T-helper 1 cell treated with Interleukin-12 subunit alpha and Interleukin-12 subunit beta and Interleukin-4 antibody, amounts not matched to agents 30 μg/mL and 1 μg/mL, for 36 hours (primary cell): ENCODE data around the gene SPIRE2.
"Not testable (repeated sequence)": the region's sequence is repeated elsewhere in the genome, so short reads cannot be mapped to it uniquely, and the experiment has no call there.

Experiments
- H3K27ac Mint-ChIP-seq: one replicate; pipeline ENCODE4 v1.8.0; 2021; ENCODE audit warnings: mild to moderate bottlenecking, mixed read lengths
- H3K27me3 Mint-ChIP-seq: one replicate; pipeline ENCODE4 v1.8.0; 2021; ENCODE audit warnings: low read depth, mixed read lengths
- H3K36me3 Mint-ChIP-seq: one replicate; pipeline ENCODE4 v1.8.0; 2021; ENCODE audit warnings: low read depth, mixed read lengths
- H3K4me1 Mint-ChIP-seq: one replicate; pipeline ENCODE4 v1.8.0; 2021; ENCODE audit warnings: low read depth, mixed read lengths
- H3K4me3 Mint-ChIP-seq: one replicate; pipeline ENCODE4 v1.8.0; 2021; ENCODE audit warnings: mild to moderate bottlenecking, moderate library complexity, mixed read lengths
- H3K9me3 Mint-ChIP-seq: one replicate; pipeline ENCODE4 v1.8.0; 2021; ENCODE audit warnings: mixed read lengths

The SPIRE2 gene

DNA sequence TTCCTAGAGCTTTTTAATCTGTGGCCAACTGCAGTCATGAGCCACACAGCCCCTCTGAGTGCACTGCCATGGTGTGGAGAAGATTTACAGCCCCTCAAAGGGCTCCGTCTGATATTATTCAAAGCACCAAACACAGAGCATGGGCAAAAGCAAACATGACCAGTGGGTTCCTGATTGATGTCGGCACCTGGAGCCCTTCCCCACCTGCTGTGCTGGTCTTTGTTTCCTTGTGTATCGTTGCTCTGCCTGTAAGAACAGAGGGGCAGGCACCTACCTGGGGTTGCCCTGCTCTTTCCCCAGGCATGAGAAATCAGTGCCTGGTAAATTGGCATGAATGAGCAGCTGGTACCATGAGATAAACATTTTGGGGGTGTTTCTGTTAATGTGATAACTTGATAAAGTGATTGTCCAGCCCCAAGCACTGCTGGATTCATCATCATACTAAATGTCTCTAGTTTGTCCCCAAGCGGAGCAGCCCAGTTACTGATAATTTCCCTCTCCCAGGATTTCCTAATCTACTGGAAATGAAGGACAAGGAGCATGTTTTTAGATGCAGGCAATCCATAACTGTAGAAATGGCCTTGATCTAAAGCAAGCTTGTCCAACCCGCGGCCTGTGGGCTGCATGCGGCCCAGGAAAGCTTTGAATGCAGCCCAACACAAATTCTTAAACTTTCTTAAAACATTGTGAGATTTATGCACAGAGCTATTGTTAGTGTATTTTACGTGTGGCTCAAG is 5.0 kb upstream of the SPIRE2 start:
- H3K27me3 Mint-ChIP-seq, result peaks cover 14% of the 10 kb centered on the region
- H3K4me1 Mint-ChIP-seq, result peaks cover 10% of the 10 kb centered on the region
- H3K27ac Mint-ChIP-seq, result no peak overlapping the region
- no peaks in the 10 kb centered on the region for H3K9me3 Mint-ChIP-seq
- no peak overlapping the region for H3K4me3 Mint-ChIP-seq
- H3K36me3 Mint-ChIP-seq, result no peaks in the 10 kb centered on the region

DNA sequence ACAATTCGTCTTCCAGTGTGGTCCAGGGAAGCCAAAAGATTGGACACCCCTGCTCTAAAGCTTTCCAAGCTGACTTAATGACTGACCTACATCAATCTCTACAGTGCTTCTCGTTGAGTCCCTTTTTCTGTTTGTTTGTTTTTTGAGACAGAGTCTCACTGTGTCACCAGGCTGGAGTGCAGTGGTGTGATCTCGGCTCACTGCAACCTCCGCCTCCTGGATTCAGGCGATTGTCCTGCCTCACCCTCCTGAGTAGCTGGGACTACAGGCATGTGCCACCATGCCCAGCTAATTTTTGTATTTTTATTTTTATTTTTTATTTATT is 4.5 kb upstream of the SPIRE2 start:
- H3K9me3 Mint-ChIP-seq, H3K27ac Mint-ChIP-seq, H3K36me3 Mint-ChIP-seq, H3K4me3 Mint-ChIP-seq, H3K4me1 Mint-ChIP-seq: not testable (repeated sequence)
- H3K27me3 Mint-ChIP-seq, result peaks cover 14% of the 10 kb centered on the region

DNA sequence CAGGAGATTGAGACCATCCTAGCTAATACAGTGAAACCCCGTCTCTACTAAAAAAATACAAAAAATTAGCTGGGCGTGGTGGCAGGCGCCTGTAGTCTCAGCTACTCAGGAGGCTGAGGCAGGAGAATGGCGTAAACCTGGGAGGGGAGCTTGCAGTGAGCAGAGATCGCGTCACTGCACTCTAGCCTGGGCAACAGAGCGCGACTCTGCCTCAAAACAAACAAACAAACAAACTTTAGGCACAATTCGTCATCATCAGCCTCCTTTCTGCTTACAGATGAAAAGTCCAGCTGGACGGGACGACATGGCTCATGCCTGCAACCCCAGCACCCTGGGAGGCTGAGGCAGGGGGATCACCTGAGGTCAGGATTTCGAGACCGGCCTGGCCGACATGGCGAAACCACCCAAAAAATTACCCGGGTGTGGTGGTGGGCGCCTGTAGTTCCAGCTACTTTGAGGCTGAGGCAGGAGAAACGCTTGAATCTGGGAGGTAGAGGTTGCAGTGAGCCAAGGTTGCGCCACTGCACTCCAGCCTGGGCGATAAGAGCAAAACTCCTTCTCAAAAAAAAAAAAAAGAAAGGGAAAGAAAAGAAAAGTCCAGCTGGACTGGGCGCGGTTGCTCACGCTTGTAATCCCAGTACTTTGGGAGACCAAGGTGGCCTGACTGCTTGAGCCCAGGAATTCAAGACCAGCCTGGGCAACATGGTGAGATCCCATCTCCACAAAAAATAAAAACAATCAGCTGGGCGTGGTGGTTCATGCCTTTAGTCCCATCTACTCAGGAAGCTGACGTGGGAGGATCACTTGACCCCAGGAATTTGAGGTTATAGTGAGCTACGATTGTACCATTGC is 1.5 kb upstream of the SPIRE2 start:
- Mint-ChIP-seq H3K4me3 (peak overlapping the region; percentile 30), H3K27ac (no peak overlapping the region), H3K36me3 (no peaks in the 10 kb centered on the region), H3K4me1 (peaks cover 1% of the 10 kb centered on the region), H3K9me3 (no peaks in the 10 kb centered on the region), H3K27me3 (peaks cover 27% of the 10 kb centered on the region)

DNA sequence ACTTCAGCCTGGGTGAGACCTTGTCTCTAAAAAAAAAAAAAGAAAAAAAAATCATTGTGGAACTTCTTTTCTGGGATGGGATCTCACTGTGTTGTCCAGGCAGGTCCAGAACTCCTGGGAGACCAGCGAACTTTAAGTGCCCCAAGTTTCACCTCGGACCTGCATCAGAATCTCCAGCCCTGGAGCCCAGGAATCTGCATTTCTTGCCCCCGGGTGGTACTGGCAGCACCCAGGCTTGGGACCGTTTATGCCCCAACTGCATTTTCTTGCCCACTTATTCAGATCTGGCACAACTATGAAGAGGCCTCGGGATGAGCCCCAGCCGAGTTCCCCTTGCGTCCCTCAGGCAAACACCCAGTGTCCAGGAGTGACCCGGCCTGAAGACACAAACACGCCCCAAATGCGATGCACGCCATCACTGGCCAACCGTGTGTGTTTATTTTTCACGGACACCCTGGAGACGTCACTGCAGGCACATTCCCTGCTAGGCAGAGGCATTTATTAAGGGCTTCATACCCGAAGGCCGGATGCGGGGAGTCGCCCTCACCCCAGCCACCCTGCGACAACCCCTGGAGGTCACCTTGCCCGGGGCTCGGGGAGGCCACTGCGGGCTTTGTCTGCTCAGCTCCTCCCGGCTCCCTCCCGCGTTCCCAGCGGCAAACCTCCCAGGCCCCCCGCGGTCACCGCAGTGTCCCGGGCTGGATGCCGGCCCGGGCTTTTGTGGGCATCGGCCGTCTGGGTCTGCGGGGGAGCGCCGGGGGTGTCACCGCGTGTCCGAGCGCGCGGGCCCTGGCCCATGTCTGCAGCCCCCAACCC is 684 bp upstream of the SPIRE2 start:
- H3K36me3 Mint-ChIP-seq, result no peaks in the 10 kb centered on the region
- H3K4me3 Mint-ChIP-seq, result peak overlapping the region; percentile 48
- H3K9me3 Mint-ChIP-seq, result no peaks in the 10 kb centered on the region
- peaks cover 27% of the 10 kb centered on the region for H3K27me3 Mint-ChIP-seq
- H3K4me1 Mint-ChIP-seq, result peaks cover 1% of the 10 kb centered on the region
- H3K27ac Mint-ChIP-seq, result no peak overlapping the region

DNA sequence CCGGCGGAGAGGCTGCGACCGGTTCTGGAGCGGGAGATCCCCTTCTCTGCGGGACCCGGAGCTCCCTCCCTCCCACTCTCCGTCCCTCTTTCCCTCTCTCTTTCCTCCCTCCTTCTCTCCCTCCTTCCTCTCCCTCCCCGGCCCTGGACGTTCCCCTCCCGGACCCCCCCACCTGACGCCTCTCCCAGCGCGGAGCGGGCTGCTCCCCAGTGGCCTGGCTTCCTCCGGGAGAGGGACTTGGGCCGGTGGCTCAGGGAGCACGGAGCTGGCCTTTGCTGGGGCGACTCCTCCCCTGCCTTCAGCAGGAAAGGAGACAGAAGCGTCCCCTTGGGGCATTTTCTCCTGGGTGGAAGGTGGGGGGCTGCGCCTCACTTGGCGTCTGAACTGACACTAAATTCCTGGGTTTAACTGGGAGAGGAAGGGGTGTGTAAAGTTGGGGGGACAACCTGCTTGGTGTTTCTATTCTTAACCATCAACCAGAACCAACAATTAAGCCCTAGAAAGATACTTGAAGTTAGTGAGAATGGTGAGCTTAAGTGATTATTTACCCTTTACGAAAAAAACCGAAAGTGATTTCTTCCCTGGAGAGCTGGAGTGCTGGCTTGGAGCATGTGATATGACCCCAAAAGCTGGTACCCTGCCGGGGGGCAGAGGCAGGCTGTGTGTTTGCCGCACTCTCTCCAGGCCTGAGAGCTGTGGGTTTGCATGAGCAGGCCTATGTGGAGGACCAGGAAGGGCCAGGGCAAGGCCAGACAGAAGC is 775 bp downstream of the SPIRE2 start:
- Mint-ChIP-seq H3K36me3 (no peaks in the 10 kb centered on the region), H3K4me1 (peaks cover 1% of the 10 kb centered on the region), H3K27ac (no peak overlapping the region), H3K27me3 (peaks cover 27% of the 10 kb centered on the region), H3K9me3 (no peaks in the 10 kb centered on the region), H3K4me3 (peak overlapping the region; percentile 71)

DNA sequence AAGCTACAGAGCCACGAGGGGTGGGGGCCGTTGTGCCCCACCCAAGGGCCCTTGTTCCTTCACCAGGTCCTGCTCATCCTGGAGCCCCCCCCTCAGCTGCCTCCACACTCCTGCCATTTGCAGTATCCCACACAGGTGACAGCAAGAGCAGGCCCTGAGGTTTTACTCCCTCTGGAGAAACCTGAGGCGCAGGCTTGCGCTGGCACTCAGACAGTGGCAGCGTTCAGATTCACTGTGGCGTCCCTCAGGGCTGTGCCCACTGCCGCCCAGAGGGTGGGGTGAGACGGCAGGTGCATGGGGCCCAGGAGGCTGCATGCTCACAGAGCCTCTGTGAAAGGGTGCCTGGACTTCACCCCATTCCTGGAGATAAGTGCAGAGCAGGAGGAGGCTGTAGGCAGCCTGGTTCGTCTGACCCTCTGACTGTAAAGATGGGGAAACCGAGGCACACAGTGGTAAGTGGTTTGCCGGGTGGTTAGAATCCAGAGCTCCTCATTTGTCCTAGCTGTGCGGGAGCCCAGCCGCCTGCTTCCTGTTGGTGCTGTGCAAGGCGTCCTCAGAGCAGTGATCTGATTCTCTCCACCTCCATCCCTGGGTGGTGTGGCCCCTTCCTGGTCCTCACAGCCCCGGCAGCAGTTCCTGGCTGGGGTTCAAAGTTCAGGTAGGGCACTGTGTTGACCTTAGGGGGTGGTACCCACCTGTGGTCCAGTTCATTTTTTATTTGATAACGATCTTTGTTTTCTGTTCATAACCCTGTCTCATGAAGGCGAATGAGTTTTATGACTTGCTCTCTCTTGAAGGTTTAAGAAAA is 1.6 kb downstream of the SPIRE2 start:
- no peaks in the 10 kb centered on the region for H3K36me3 Mint-ChIP-seq
- peaks cover 27% of the 10 kb centered on the region for H3K27me3 Mint-ChIP-seq
- H3K4me1 Mint-ChIP-seq, result peaks cover 1% of the 10 kb centered on the region
- H3K27ac Mint-ChIP-seq, result no peak overlapping the region
- no peaks in the 10 kb centered on the region for H3K9me3 Mint-ChIP-seq
- peak overlapping the region; percentile 25 for H3K4me3 Mint-ChIP-seq

DNA sequence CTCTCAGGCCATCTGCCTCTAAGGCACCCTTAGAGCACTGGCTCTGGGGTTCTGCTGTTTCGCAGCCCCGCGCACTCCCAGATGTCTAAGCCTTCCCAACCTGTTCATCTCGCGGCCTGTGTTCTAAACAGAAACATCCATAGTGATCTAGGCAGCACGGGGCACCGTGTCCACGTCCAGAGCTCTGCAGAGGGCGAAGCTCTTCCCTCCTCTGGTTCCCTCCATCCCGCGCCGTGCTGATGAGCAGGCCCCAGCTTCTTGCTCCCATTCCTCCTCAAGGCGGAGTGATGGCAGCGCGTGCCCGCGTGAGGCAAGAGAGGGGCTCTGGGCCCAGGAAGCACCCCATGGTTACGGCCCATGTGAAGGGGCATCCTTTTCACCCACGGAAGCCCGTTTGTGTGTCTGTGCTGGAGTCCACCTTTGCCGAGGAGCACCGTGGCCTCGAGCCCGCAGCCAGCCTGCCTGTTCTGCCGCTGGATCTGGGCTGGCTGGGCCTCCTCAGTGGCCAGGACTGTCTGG is 3.6 kb downstream of the SPIRE2 start:
- H3K27ac Mint-ChIP-seq, result no peak overlapping the region
- H3K36me3 Mint-ChIP-seq, result no peaks in the 10 kb centered on the region
- no peak overlapping the region for H3K4me3 Mint-ChIP-seq
- peaks cover 22% of the 10 kb centered on the region for H3K27me3 Mint-ChIP-seq
- no peaks in the 10 kb centered on the region for H3K9me3 Mint-ChIP-seq
- H3K4me1 Mint-ChIP-seq, result peaks cover 1% of the 10 kb centered on the region

DNA sequence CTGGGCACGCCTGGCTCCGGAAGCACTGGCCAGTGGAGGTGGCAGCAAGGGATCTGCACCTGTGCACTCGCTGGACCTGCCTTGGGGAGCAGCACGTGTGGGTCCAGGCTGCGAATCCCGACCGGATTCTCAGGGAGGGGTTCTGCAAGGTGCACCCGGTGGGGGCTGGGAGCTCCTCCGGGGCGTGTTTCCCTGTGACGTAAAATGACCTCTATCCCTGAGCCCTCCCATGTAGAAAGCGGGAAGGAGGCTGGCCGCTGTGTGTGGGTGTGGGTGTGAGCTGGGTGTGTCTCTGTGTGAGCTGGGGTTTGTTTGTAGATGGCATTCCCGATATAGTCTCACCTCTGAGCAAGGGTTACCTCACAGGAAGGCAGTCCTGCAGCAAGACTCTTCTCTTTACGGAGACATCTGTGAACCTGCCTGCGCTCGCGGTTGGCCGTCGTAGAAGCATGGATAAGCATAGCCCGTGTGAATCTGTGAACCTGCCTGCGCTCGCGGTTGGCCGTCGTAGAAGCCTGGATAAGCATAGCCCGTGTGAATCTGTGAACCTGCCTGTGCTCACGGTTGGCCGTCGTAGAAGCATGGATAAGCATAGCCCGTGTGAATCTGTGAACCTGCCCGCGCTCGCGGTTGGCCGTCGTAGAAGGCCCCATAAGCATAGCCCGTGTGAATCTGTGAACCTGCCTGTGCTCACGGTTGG is 5.5 kb downstream of the SPIRE2 start:
- H3K27me3 Mint-ChIP-seq, result peaks cover 13% of the 10 kb centered on the region
- H3K9me3 Mint-ChIP-seq, H3K4me3 Mint-ChIP-seq, H3K4me1 Mint-ChIP-seq, H3K36me3 Mint-ChIP-seq, H3K27ac Mint-ChIP-seq: not testable (repeated sequence)

DNA sequence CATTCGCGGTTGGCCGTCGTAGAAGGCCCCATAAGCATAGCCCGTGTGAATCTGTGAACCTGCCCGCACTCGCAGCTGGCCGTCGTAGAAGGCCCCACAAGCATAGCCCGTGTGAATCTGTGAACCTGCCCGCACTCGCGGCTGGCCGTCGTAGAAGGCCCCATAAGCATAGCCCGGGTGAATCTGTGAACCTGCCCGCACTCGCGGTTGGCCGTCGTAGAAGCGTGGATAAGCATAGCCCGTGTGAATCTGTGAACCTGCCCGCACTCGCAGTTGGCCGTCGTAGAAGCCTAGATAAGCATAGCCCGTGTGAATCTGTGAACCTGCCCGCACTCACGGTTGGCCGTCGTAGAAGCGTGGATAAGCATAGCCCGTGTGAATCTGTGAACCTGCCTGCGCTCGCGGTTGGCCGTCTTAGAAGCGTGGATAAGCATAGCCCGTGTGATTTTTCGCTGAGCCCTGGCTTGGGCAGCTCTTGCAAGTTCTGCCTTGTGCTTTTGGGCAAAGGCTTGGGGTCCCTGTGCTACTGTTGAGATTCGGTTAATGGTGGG is 6.6 kb downstream of the SPIRE2 start:
- H3K4me1 Mint-ChIP-seq, H3K4me3 Mint-ChIP-seq, H3K36me3 Mint-ChIP-seq, H3K9me3 Mint-ChIP-seq, H3K27me3 Mint-ChIP-seq, H3K27ac Mint-ChIP-seq: not testable (repeated sequence)

DNA sequence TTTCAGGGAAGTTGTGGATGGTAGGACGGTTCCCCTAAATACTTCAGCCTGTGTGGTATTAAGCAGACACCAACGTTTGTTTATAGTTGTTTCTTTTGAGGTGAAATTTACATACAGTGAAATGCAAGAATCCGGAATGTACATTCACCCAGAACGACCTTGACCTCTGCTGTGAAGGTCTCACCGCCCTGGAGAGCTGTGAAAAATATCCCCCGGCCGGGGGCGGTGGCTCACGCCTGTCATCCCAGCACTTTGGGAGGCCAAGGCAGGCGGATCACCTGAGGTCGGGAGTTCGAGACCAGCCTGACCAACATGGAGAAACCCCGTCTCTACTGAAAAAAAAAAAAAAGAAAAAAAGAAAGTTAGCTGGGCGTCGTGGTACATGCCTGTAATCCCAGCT is 8.2 kb downstream of the SPIRE2 start:
- H3K27me3 Mint-ChIP-seq, H3K36me3 Mint-ChIP-seq, H3K27ac Mint-ChIP-seq, H3K4me3 Mint-ChIP-seq, H3K9me3 Mint-ChIP-seq, H3K4me1 Mint-ChIP-seq: not testable (repeated sequence)

DNA sequence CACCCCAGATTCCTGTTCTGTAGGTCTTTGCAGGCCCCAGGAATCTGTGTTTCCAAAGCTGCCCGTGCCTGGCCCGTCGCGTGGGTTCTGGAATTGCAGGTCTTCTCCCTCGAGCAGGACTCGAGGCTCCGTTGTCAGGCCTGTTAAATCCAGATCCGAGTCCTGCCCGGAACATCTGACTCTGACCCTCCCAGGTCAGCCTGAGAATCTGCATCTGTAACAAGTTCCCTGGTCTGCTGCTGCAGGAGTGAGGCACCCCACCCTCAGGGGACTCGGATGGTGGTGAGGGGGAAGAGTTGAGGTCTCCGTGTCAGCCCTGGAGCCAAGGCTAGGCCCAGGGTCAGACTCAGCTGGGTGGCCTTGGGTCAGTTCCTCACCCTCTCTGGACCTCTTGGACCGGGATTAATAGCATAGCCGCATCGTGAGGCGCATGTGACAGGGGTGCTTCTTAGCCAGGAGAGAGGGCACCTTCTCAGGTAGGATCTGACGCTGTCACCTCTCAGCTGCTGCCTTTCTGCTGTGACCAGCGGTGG is 8.8 kb downstream of the SPIRE2 start:
- H3K4me3 Mint-ChIP-seq, result peak overlapping the region; percentile 7
- no peaks in the 10 kb centered on the region for H3K36me3 Mint-ChIP-seq
- H3K27me3 Mint-ChIP-seq, result no peaks in the 10 kb centered on the region
- H3K4me1 Mint-ChIP-seq, result peaks cover 9% of the 10 kb centered on the region
- H3K27ac Mint-ChIP-seq, result no peak overlapping the region
- H3K9me3 Mint-ChIP-seq, result no peaks in the 10 kb centered on the region

DNA sequence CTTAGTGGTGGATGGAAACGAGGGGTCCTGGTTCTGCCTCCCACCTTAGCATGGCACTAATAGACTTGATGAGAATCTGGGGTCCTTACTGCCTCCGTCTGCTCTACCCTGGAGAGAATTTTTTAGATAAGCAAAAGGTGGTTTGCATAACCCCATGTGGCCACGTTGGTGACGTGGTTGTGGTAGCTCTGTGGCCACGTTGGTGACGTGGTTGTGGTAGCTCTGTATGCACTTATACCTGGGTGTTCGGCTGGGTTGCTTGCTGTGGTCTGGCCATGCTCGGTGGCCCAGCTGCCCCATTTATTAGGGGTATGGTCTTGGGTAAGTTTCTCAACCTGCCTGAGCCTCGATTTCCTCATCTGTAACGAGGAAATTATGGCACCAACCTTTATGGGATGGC is 13.0 kb downstream of the SPIRE2 start:
- no peaks in the 10 kb centered on the region for H3K9me3 Mint-ChIP-seq

More for the DNA sequence above, 13.0 kb downstream of the SPIRE2 start:
- peaks cover 12% of the 10 kb centered on the region for H3K4me1 Mint-ChIP-seq
- H3K36me3 Mint-ChIP-seq, result no peaks in the 10 kb centered on the region
- H3K4me3 Mint-ChIP-seq, result no peak overlapping the region
- peak overlapping the region; percentile 67 for H3K27ac Mint-ChIP-seq
- no peaks in the 10 kb centered on the region for H3K27me3 Mint-ChIP-seq
